H1 (cell line): Measurements from ENCODE around the gene TMEM132A. TPM values are rescaled to one million over a fixed set of nuclear protein-coding genes. Genes with fewer than 3 reads are reported as not detected.

Experiments
- ATF2 ChIP-seq: IDR thresholded peaks from 2 replicates; pipeline ENCODE4 v1.6.1; 2012; ENCODE audit warnings: low read length, inconsistent platforms
- CHD1 ChIP-seq: IDR thresholded peaks from 2 replicates; pipeline ENCODE4 v1.6.1; 2012; ENCODE audit warnings: low read depth, low read length, improper control_type of control experiment
- RFX5 ChIP-seq: IDR thresholded peaks from 2 replicates; pipeline ENCODE4 v1.6.1; 2011; ENCODE audit warnings: low read depth, low read length, improper control_type of control experiment, borderline replicate concordance
- RXRA ChIP-seq: IDR thresholded peaks from 2 replicates; pipeline ENCODE4 v1.6.1; 2011; ENCODE audit warnings: low read depth, mild to moderate bottlenecking, low read length, moderate library complexity; ENCODE audit not compliant: insufficient read depth
- SIX5 ChIP-seq: IDR thresholded peaks from 2 replicates; pipeline ENCODE4 v1.6.1; 2011; ENCODE audit warnings: mild to moderate bottlenecking, low read depth, low read length
- USF2 ChIP-seq: IDR thresholded peaks from 2 replicates; pipeline ENCODE4 v1.6.1; 2011; ENCODE audit warnings: low read length, improper control_type of control experiment
- polyA plus RNA-seq, 7 experiments: library from polyadenylated mRNA; depleted of rRNA in 3 of 7; stranded (reverse) in 5 of 7; unstranded in 2 of 7; fragments of >200 nt in 5 of 7; fragments of 200-250 nt in 2 of 7; gene quantifications; 1 replicate in 5 of 7; 2 replicates in 1 of 7; 4 replicates in 1 of 7; pipeline versions ENCODE4 v1.2.1 to v1.2.3, GENCODE V29; 2011 to 2013; ENCODE audit warnings: missing spikeins in 2 of 7, mixed read lengths in 2 of 7
- total RNA-seq: library from RNA; stranded (reverse); fragmentation: NEBNext Ultra II Directional; extraction: Animal tissue kit (Norgen Biotek cat#: 25700); gene quantifications from 2 replicates; pipeline ENCODE4 v1.2.1, GENCODE V29; 2021

The TMEM132A gene
- total and polyA plus RNA-seq, 2 of the 8 experiments (the other 6 are each of a cell fraction or from before 2014, with no cell fraction given) = 46.6 to 97.9 TPM

- TF ChIP-seq ATF2 (no peak), RFX5 (no peak), USF2 (no peak), SIX5 (no peak), RXRA (no peak), CHD1 (no peak)
These were observed 50.5 kb downstream of the TMEM132A start (continued) for GRCh38 chr11:60974726-60975125.
